Progenitor cell of endocrine pancreas (in vitro differentiated cells): Measurements from ENCODE around the gene HSFX3. TPM values are rescaled to one million over a fixed set of nuclear protein-coding genes. Genes with fewer than 3 reads are reported as not detected.
"Not testable (repeated sequence)": the region's sequence is repeated elsewhere in the genome, so short reads cannot be mapped to it uniquely, and the experiment has no call there.

Experiments used
- DNase-seq: peaks from one replicate; pipeline ENCODE4 v3.0.0; 2021; ENCODE audit warnings: low spot score; ENCODE audit not compliant: unreplicated experiment
- H3K27ac Mint-ChIP-seq: 2 replicates; pipeline ENCODE4 v1.8.0; 2021; ENCODE audit warnings: mild to moderate bottlenecking, moderate library complexity, mixed read lengths
- H3K27me3 Mint-ChIP-seq: 2 replicates; pipeline ENCODE4 v1.8.0; 2021; ENCODE audit warnings: mixed read lengths
- H3K36me3 Mint-ChIP-seq: 2 replicates; pipeline ENCODE4 v1.8.0; 2022; ENCODE audit warnings: mixed read lengths; ENCODE audit not compliant: insufficient read depth
- H3K4me1 Mint-ChIP-seq: 2 replicates; pipeline ENCODE4 v1.8.0; 2021; ENCODE audit warnings: low read depth, mixed read lengths
- H3K4me3 Mint-ChIP-seq: 2 replicates; pipeline ENCODE4 v1.8.0; 2021; ENCODE audit warnings: low read depth, mild to moderate bottlenecking, moderate library complexity, mixed read lengths
- H3K9me3 Mint-ChIP-seq: 2 replicates; pipeline ENCODE4 v1.8.0; 2021; ENCODE audit warnings: low read depth, mixed read lengths
- total RNA-seq: library from RNA; stranded (reverse); gene quantifications from 2 replicates; pipeline ENCODE4 v1.2.1, GENCODE V29; 2021
- TF ChIP-seq, protein P1 (sequence below): fragments of 200-600 bp; sonication (generic); IDR thresholded peaks from one replicate; pipeline ENCODE4 v1.5.0; 2021; ENCODE audit warnings: antibody characterized with exemption, mild to moderate bottlenecking; ENCODE audit not compliant: unreplicated experiment

HSFX3 gene
- total RNA-seq, 1 donor from 2014 or later = not detected

DNA sequence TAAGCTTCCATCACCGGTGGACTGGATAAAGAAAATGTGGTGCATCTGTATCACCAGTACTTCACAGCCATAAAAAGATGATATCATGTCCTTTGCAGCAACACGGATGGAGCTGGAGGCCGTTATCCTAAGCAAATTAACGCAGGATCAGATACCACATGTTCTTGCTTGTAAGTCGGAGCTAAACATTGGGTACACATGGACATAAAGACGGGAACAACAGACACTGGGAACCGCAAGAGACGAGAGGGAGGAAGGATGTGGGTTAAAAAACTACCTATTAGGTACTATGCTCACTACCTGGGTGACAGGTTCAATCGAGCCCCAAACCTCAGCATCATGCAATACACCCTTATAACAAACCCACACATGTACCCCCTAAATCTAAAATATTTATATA is 28.3 kb downstream of the HSFX3 start:
- H3K4me1 Mint-ChIP-seq = no peaks in the 10 kb centered on the region
- H3K9me3 Mint-ChIP-seq = peaks cover 29% of the 10 kb centered on the region
- TF ChIP-seq, protein P1, sequence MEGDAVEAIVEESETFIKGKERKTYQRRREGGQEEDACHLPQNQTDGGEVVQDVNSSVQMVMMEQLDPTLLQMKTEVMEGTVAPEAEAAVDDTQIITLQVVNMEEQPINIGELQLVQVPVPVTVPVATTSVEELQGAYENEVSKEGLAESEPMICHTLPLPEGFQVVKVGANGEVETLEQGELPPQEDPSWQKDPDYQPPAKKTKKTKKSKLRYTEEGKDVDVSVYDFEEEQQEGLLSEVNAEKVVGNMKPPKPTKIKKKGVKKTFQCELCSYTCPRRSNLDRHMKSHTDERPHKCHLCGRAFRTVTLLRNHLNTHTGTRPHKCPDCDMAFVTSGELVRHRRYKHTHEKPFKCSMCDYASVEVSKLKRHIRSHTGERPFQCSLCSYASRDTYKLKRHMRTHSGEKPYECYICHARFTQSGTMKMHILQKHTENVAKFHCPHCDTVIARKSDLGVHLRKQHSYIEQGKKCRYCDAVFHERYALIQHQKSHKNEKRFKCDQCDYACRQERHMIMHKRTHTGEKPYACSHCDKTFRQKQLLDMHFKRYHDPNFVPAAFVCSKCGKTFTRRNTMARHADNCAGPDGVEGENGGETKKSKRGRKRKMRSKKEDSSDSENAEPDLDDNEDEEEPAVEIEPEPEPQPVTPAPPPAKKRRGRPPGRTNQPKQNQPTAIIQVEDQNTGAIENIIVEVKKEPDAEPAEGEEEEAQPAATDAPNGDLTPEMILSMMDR = no peak
- no peak overlapping the region for H3K27ac Mint-ChIP-seq
- no peaks in the 10 kb centered on the region for H3K27me3 Mint-ChIP-seq
- H3K4me3 Mint-ChIP-seq = no peak overlapping the region
- DNase-seq = no peak
- H3K36me3 Mint-ChIP-seq = peaks cover 1% of the 10 kb centered on the region

DNA sequence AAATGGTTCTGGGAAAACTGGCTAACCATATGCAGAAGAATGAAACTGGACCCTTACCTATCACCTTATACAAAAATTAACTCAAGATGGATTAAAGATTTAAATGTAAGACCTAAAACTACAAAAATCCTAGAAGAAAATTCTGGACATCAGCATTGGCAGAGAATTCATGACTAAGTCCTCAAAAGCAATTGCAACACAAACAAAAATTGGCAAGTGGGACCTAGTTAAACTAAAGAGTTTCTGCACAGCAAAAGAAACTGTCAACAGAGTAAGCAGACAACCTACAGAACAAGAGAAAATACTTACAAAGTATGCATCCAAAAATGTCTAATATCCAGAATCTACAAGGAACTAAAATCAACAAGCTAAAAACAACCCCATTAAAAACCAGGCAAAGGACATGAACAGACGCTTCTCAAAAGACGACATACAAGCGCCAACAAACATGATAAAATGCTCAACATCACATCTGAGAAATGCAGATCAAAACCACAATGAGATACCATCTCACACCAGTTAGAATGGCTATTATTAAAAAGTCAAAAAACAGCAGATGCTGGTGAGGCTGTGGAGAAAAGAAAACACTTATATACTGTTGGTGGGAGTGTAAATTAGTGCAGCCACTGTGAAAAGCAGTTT is 29.0 kb downstream of the HSFX3 start:
- not testable (repeated sequence) for H3K4me1 Mint-ChIP-seq, H3K36me3 Mint-ChIP-seq, H3K4me3 Mint-ChIP-seq, H3K27ac Mint-ChIP-seq, H3K27me3 Mint-ChIP-seq, DNase-seq
- peaks cover 33% of the 10 kb centered on the region for H3K9me3 Mint-ChIP-seq

DNA sequence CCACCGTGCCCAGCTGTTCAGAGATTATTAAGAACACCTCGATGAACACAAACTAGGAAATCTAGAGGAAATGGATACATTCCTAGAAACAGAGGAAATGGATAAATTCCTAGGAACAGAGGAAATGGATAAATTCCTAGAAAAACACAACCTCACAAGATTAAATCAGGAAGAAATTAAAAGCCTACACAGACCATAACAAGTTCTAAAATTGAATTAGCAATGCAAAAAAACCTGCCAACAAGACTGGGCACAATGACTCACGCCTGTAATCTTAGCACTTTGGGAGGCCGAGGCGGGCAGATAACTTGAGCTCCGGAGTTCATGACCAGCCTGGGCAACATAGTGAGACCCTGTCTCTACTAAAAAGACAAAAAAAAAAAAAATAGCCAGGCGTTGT is 31.5 kb downstream of the HSFX3 start:
- Mint-ChIP-seq H3K36me3 (peaks cover 3% of the 10 kb centered on the region), H3K4me3 (no peak overlapping the region), H3K27ac (no peak overlapping the region), H3K9me3 (peaks cover 35% of the 10 kb centered on the region), H3K4me1 (no peaks in the 10 kb centered on the region), H3K27me3 (no peaks in the 10 kb centered on the region)
- DNase-seq = no peak
- TF ChIP-seq, protein P1 = no peak

DNA sequence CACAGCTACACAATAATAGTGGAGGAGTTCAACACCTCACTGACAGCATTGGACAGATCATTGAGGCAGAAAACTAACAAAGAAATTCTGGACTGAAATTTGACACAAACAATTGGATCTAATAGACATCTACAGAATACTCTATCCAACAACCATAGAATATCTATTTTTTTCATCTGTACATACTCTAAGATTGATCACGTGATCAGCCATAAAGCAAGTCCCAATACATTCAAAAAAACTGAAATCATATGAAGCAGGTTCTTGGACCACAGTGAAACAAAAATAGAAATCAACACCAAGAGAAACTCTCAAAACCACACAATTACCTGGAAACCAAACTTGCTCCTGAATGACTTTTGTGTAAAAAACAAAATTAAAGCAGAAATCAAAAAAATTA is 32.4 kb downstream of the HSFX3 start:
- TF ChIP-seq, protein P1 = no peak
- Mint-ChIP-seq H3K27ac (no peak overlapping the region), H3K27me3 (no peaks in the 10 kb centered on the region), H3K9me3 (peaks cover 35% of the 10 kb centered on the region), H3K4me1 (peaks cover 1% of the 10 kb centered on the region), H3K4me3 (no peak overlapping the region), H3K36me3 (peaks cover 3% of the 10 kb centered on the region)
- no peak for DNase-seq

DNA sequence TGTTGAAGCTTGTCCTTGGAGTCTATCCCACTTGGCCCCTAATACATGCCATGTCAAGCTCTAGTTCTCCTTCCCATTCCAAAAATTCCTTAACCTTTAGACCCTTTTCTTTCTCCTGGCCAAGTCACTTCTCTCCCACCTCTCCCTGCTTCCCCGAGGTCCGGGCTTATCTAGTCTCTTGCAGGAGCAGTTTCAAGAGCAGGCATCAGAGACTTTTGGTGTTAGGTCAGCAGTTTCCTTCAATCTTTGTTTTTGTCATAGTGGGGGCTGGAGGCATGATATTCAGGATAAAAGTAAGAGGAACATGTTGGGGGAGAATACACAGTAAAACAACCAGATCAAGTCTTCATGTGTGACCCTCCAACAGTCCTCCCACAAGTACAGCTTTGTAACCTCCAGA is 33.1 kb downstream of the HSFX3 start:
- Mint-ChIP-seq H3K4me1 (peaks cover 1% of the 10 kb centered on the region), H3K27me3 (no peaks in the 10 kb centered on the region), H3K9me3 (peaks cover 35% of the 10 kb centered on the region), H3K4me3 (no peak overlapping the region), H3K27ac (no peak overlapping the region), H3K36me3 (peaks cover 3% of the 10 kb centered on the region)
- TF ChIP-seq, protein P1 = no peak
- DNase-seq = no peak

DNA sequence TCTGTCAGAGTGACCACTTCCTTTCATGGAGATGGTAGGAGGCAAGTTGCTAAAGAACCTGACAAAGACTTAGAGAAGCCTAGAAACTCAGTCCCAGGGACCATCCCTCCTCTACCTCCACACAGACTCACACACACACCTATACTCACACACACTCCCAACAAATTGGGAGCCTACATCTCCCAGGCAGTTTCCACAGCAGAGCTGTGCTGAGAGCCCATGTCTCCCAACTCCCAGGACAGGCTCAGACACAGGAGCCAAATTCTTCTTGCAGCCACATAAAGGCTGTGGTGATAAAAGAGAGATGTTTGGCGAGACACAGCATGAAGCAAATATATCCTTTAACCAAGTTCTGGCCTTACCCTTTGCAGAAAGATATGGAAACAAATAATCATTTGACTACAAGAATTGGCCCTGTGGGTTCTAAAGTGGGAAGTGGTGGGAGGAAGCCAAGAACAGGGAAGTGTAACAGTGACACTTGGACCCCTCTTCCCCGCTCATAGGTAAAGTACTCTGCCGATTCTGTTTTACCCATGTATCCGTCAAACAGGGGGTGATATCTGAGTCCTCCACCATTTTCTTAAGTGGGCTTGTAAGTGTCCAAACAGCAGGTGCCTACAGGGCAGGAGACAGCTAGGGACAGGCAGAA is 33.6 kb downstream of the HSFX3 start:
- Mint-ChIP-seq H3K27me3 (no peaks in the 10 kb centered on the region), H3K36me3 (peaks cover 3% of the 10 kb centered on the region), H3K9me3 (peaks cover 32% of the 10 kb centered on the region), H3K4me3 (no peak overlapping the region), H3K27ac (no peak overlapping the region), H3K4me1 (peaks cover 1% of the 10 kb centered on the region)
- no peak for DNase-seq
- TF ChIP-seq, protein P1 = no peak
